ENCODE results near the gene CCDC57.
"Not testable (repeated sequence)": the region's sequence is repeated elsewhere in the genome, so short reads cannot be mapped to it uniquely, and the experiment has no call there.

CCDC57 gene

GRCh38 chr17:82215095-82215971 lies 2.7 kb upstream of the CCDC57 start:
- peak; percentile 58 for DNase-seq (ENCODE audit: low read depth)

GRCh38 chr17:82214012-82214628 lies 1.5 kb upstream of the CCDC57 start:
- no peak for DNase-seq (ENCODE audit: low read depth)
- no peak for TF ChIP-seq CTCF (IDR thresholded peaks at IDR 0.05; ENCODE audit: insufficient read depth, low read depth, low read length, missing control alignments)
- no peak overlapping the region for H3K4me3 ChIP-seq (ENCODE audit: low read depth, low read length)

More at GRCh38 chr17:82215095-82215971, 2.7 kb upstream of the CCDC57 start:
- no peak for TF ChIP-seq CTCF (IDR thresholded peaks at IDR 0.05; ENCODE audit: insufficient read depth, low read depth, low read length, missing control alignments)
- no peak overlapping the region for H3K4me3 ChIP-seq (ENCODE audit: low read depth, low read length)

- peak overlapping the region; percentile 83 for H3K4me3 ChIP-seq (ENCODE audit: low read depth, low read length)
- TF ChIP-seq CTCF (IDR thresholded peaks at IDR 0.05; ENCODE audit: insufficient read depth, low read depth, low read length, missing control alignments): no peak
- no peak for DNase-seq (ENCODE audit: low read depth)
Measured at GRCh38 chr17:82213251-82214011, 789 bp upstream of the CCDC57 start.

GRCh38 chr17:82210655-82211054 lies 2.0 kb downstream of the CCDC57 start:
- not testable (repeated sequence) for H3K4me3 ChIP-seq (ENCODE audit: low read depth, low read length); DNase-seq (ENCODE audit: low read depth)

GRCh38 chr17:82205720-82206508 lies 6.7 kb downstream of the CCDC57 start:
- peak; percentile 93 for TF ChIP-seq CTCF (IDR thresholded peaks at IDR 0.05; ENCODE audit: insufficient read depth, low read depth, low read length, missing control alignments)
- peak; percentile 91 for DNase-seq (ENCODE audit: low read depth)
- H3K4me3 ChIP-seq (ENCODE audit: low read depth, low read length): no peak overlapping the region

GRCh38 chr17:82204831-82205719 lies 7.6 kb downstream of the CCDC57 start:
- TF ChIP-seq CTCF (IDR thresholded peaks at IDR 0.05; ENCODE audit: insufficient read depth, low read depth, low read length, missing control alignments): no peak
- no peak overlapping the region for H3K4me3 ChIP-seq (ENCODE audit: low read depth, low read length)
- DNase-seq (ENCODE audit: low read depth): no peak

Measured in GM12865 (cell line).